HG03378 (cell line): ENCODE measurements around the gene ZNF512.
"Not testable (repeated sequence)": the region's sequence is repeated elsewhere in the genome, so short reads cannot be mapped to it uniquely, and the experiment has no call there.

Source experiments
- ATAC-seq: cut with Tn5 transposase; IDR thresholded peaks from one replicate; pipeline ENCODE4 v1.9.1; 2021; ENCODE audit warnings: mild to moderate bottlenecking, moderate library complexity; ENCODE audit not compliant: unreplicated experiment

Gene ZNF512

DNA sequence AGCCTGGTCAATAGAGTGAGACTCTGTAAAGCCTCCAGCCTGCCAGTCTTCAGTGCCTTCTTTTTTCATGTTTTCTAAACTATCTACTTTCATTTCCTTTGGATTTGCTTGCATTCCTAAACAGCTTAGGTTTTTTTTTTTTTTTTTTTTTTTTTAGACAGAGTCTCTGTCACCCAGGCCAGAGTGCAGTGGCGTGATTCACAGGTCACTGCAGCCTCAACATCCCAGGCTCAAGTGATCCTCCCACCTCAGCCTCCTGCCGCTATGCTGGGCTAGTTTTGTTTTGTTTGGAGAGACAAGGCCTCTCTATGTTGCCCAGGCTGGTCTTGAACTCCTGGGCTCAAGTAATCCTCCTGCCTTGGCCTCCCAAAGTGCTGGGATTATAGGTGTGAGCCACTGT is 47.4 kb downstream of the ZNF512 start:
- not testable (repeated sequence) for ATAC-seq

DNA sequence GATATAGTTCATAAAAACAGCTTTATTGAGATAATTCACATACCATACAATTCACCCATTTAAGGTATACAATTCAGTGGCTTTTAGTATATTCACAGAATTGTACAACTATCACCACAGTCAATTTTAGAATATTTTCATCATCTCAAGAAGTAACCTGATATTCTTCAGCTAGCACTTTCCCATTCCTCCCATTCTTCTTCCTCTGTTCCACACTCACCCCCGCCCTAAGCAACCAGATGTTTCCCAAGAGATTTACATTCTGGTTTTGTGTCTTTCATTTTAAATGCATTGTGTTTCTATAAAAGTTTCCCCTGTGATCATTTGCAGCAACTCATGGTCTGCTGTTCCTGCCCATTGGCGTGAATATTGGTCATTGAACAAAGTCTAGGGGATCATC is 51.4 kb downstream of the ZNF512 start:
- no peak for ATAC-seq

DNA sequence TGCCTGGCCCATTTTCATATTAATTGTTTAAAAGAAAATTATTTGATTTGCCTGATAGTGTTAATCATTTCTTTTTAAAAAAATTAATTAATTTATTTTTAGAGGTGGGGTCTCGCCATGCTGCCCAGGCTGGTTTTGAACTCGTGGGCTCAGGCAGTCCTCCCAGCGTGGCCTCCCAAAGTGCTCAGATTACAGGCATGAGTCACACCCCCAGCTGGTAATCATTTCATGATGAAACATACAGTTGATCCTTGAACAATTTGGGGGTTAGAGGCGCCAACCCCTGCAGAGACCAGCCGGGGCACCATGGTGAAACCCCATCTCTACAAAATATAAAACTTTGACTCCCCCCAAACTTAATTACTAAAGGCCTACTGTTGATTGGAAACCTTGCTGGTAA is 53.9 kb downstream of the ZNF512 start:
- no peak for ATAC-seq

DNA sequence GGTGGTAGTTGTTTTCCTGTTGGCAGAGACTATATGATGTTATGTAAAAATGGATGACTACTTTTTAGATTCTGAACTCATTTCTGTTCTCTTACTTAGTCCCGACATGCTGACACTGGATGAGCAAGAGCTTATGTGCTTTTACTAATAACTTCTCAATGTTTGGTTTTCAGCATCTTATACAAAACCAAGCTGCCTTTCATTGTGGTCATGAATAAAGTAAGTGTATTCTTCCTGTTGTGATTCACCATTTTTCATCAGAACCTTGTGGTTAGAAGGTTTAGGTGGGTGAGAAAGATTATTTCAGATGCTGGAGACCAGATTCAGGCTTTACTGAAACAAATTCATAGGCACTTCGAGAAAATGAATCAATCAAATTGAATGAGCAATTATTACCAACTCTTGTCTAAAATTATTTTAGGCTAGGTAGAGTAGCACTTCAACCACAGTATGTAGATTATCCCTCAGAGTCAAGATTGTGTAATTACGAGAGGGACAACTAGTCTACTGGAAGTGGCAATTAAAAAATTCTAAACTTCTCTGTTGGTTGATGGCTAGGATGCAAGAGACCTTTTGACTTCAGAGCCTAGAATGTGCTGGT is 55.3 kb downstream of the ZNF512 start:
- no peak for ATAC-seq

DNA sequence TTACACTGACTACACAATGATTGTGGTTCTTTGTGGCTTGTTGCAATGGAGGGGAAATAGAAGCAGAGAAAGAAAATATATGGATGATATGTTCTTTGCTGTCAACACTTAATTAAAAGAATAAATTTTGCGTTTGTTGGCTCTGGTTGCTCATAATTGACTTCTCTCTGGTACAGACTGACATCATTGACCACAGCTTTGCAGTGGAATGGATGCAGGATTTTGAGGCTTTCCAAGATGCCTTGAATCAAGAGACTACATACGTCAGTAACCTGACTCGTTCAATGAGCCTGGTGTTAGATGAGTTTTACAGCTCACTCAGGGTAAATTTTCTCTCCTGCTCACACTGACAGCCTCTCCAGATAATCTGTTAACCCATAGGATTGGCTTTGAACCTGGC is 55.9 kb downstream of the ZNF512 start:
- ATAC-seq: no peak

DNA sequence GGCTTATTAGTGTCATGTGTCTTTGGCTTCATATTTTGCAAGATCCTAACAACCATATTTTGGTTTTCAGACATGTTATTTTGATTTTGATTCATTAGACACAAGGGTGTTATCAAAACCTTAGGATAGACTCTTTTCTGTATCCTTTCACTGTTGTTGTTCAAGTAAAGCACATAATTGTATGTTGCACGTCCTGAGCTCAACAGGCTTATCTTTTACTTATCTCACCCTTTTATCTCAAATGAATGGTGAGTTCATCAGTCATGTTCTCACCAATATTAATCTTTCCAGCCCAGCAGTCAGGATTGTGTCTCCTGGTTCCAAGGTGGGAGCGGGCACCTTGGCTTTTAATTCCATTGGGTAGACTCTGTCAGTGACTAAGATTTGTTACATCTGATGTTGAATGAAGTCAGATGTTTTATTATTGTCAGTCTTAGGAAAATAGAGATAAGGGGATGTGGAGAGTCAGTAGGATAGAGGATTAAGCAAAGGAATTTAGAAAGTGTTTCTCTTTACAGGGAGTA is 57.9 kb downstream of the ZNF512 start:
- ATAC-seq: no peak

DNA sequence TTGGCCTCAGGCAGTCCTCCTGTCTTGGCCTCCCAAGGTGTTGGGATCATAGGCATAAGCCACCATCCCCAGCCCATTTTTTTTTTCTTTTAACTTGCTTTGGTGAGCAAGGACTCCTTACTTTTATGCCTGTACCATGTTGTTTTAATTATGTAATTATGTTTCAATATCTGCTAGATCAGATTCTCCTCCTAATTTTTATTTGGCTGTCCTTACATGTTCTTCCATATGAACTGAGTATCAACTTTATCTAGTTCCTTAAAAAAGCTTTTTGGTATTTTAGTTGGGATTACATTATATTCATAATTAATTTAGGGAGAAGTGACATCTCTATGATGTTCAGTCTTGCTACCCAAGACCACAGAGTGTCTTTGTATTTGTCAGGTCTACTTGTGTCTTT is 62.4 kb downstream of the ZNF512 start:
- ATAC-seq: no peak

DNA sequence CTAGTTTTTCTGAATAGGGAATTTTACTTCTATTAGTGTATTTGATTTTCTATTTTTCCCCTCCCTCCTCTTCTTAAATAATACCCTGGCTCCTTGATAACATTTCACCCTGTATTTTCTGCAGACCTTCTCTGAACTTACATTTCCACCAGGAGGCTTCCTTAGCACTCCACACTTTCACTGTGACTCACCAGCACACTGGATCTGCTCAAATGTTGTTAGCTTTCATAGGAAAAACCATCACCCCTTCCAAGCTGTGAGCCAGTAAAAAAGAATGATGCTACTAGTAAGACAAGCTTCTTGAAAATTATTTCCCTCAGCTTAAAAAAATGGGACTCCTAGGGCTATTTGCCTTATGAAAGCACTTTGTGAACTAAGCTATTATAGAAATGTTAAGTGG is 64.4 kb downstream of the ZNF512 start:
- ATAC-seq: no peak

DNA sequence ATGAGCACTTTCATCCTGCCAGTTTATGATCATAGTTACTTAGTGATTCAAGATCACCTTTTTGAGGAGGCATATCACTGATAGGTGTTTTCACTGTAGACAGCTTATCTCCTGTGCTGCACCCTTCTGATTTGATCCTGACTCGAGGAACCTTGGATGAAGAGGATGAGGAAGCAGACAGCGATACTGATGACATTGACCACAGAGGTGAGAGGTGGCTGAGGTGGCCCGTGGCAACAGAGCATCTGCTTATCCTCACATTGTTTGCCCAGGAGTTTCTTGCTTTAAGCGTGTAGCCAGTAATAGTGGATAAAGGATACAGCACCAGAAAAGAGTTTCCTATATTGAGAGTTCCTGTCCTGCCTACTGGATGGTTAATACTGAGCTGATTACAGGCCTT is 64.9 kb downstream of the ZNF512 start:
- ATAC-seq: no peak

DNA sequence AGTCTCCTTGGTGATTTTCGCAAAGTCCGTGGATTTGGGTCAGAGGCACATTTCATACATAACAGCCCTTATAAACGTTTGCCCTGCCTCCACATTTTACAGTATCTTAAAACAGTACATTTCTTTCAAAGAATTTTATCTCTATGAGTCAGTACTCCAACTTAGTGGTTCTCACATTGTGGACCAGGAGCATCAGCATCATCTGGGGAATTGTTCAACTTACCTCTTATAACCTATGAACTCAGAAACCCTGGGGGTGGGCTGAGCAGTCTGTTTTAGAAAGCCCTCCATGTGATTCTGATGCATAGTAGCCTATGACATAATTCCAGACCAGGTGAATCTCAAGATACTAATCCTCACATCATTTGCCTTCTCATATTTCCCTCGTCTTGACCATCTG is 68.2 kb downstream of the ZNF512 start:
- no peak for ATAC-seq

DNA sequence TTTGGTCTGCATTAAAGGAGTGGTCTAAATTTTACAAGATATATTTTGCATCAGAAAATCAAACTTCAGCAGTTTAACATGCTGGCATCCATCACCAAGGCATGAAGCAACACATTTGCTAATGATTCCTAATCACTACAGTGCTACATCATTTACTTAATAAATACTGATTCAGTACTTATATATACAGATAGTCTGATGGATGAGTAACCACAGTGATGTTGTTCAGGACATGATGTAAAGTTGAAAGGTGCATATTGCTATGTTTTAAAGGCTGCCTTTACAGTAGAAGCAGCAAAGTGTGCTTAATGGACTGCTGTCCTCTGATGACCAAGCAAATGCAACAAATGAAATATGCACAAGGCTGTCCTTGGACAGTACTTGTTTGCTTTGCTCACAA is 69.5 kb downstream of the ZNF512 start:
- ATAC-seq: no peak

DNA sequence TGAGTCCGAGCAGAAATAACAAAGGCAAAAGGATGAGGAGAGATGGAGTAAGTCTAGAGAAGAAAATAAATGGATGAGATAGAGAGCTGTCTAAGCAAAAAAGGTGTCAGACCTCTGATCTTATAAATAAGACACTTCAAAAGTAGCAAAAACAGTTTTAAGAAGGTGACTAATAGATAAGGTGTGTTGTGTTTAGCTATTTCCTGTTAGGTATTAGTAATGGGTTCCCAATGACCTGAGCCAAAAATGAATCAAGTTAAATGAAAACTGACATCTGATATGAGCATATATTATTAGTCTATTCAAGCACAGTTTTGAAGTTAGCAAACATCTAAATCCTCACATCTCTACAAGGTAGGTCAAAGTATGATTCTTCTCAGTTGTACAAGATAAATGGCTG is 69.9 kb downstream of the ZNF512 start:
- no peak for ATAC-seq

DNA sequence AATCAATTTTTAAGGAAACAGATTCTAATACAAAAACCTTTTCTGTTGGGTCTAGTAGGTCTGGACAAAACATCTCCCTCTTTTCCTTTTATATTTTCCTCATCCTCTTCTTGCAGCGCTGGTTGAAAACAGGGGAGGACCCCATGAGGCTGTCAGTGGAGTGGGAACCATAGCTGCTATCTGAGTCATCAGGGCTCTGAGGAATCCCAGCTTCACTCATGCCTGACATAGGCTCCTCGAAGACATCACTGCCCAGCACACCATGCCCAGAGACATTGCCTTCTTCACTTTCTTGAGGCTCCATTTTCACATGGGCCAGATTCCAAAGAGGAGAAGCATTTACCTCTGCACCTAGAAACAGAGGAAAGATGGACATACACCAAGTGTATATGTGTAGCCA is 70.6 kb downstream of the ZNF512 start:
- no peak for ATAC-seq

DNA sequence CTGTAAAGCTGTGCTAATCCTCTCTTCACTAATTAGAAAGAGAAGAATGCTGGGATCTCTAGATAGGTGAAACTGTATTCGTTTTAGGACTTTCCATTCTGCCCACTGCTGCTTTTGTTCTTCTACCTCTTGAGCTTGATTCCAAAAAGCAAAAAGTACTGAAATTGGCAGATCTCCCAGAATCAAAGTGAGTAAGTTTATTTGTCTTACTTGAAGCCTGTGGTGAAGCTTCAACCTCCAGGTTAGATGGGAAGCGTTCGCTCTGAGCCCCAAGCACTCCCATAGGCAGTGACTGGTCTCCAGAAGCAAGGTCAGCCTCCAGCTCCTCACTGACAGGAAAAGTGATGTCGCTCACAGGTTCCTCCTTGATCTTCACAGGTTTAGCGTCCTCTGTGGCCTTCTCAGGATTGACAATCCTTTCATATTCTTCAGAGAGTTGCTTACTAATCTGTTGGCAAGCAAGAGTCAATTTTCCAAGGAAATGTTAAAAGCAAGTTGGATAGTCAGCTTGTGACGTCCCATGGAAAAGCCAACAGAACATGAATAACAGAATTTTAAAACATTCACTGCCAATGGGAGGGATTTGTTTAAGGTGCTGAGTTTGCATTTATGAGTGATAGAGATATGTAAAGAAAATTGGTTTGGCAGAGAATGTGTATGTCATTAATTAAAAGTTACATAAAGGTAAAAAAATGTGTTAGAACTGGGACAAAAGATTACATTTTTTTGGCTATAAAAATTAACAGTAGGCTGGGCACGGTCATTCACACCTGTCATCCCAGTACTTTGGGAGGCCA is 72.5 kb downstream of the ZNF512 start:
- no peak for ATAC-seq

DNA sequence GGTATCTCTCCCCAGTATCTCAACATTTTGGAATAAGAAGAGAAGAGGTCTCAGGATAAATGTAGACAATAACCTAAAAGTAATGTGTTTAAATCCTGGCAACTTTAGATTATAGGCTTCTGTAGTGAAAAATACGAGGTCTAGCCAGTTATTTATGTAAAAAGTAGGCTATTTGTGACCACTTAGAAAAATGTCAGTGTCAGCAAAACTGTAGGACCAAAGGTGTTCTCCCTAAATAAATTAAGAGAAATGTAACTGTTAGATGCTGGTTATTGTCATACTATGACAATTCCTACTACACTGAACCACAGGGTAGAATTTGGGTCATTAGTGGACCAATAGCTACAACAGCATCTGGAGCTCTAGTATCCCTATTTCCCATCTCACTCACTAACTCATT is 78.5 kb downstream of the ZNF512 start:
- no peak for ATAC-seq

DNA sequence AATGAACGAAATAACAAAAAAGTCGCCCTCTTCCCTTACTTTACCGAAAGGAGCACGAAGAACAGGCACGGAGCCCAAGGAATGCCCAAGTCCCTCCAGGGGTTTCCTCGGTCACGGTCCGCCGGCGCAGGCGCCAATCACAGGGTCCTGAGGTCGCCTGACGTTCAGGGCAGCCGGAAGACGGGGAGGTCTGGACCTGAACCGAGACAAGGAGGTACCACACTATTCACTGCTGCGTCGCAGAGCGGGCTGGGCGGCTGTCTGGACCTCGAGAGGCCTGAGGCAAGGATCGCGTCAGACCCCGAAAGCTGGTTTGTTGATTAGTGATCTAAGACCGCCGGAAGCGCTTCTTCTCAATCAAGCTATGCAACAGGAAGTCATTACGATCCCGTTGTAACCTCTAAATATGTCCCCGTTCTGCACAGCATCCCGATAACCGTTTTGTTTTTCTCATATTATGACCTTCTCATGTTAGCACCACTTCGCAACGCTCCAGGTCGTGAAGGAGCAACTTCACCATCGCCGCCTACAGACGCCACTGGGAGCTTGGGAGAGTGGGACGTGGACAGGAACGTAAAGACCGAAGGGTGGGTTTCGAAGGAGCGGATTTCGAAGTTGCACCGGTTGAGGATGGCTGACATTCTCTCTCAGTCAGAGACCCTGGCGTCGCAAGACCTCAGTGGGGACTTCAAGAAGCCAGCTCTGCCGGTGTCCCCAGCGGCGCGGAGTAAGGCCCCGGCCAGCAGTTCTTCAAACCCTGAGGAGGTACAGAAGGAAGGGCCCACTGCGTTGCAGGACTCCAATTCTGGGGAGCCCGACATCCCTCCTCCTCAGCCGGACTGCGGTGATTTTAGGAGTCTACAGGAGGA is 80.7 kb downstream of the ZNF512 start, which contains the start of the genes SLC4A1AP and SUPT7L:
Gene SLC4A1AP (plus strand): TSS at position 605 of the 869 bp plus-strand sequence. CDS start 26 bp downstream, at position 631.
Gene SUPT7L (minus strand): TSS at position 330 of the 869 bp plus-strand sequence. CDS start 1,422 bp downstream, outside the sequence.
- peak; percentile 67 for ATAC-seq

DNA sequence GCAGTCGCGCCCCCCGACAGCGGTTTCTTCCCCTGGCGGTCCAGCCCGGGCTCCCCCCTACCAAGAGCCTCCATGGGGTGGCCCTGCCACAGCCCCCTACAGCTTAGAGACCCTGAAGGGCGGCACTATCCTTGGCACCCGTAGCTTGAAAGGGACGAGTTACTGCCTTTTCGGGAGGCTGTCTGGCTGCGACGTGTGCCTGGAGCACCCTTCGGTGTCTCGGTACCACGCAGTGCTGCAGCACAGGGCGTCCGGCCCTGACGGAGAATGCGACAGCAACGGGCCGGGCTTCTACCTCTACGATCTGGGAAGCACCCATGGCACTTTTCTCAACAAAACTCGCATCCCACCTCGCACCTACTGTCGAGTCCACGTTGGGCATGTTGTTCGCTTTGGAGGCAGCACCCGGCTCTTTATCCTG is 81.3 kb downstream of the ZNF512 start:
- peak; percentile 13 for ATAC-seq

DNA sequence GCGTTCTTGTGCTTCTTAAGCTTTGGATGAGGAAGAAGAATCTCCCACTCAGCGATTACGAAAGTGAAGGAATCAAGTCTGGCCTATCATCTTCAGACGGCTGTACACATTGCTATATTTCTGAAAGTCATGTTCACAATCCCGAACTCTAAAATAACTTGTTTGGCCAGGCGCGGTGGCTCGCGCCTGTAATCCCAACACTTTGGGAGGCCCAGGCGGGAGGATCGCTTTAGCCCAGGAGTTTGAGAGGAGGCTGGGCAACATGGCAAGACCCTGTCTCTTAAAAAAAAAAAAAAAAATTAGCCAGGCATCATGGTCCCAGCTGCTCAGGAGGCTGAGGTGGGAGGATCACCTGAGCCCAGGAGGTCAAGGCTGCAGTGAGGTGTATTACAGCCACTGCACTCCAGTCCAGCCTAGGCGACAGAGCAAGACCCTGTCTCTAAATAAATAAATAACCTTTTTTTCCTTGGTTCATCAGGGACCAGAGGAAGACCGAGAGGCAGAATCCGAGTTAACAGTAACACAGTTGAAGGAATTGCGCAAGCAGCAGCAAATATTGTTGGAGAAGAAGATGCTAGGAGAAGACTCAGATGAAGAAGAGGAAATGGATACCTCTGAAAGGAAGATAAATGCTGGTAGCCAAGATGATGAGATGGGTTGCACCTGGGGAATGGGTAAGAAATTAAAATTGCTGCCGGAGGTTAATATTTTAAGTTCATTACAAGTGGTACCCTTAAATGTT is 82.0 kb downstream of the ZNF512 start:
- ATAC-seq: no peak

DNA sequence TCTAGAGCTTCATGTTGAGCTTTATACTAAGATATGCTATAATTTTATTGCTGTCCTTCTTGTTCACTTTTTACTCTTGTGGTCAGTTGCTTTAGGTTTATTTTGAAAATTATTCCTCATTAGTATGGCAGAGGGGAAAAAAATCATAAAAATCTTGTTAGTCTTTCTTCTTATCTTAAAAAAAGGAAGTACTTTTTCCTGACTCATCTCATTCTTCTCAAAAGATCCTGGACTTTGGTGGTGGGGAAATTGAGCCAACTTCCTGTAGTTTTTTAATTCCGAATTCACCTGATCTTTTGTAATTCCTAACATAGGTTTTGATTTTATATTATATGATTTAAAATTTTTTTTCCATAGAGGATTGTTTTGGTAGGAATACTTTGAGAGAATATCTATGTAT is 84.6 kb downstream of the ZNF512 start:
- ATAC-seq: no peak

DNA sequence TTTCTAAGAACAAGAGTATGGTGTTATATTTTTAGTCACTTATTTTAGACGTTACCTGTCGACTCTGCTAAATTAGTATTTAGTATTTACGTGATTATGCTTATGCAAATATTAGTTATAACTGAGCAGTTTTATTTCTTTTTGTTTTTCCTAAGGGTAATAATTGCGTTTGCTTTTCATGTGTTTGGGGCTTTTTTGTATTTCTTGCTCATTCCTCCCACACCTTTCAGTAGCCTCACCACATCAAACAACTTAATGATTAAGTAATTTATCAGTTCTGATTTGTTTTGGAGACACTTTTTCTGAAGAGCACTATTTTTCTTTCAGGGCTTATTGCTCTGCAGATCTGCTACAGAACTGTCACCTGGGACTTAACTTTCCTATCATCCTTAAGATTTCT is 88.4 kb downstream of the ZNF512 start:
- ATAC-seq: no peak
